Activated gamma-delta T cell (primary cell): ENCODE data around the gene ALDH4A1.

Experiments used
- DNase-seq: peaks from one replicate; lab custom pipeline; 2025; lab: John Stamatoyannopoulos, UW

Gene ALDH4A1

DNA sequence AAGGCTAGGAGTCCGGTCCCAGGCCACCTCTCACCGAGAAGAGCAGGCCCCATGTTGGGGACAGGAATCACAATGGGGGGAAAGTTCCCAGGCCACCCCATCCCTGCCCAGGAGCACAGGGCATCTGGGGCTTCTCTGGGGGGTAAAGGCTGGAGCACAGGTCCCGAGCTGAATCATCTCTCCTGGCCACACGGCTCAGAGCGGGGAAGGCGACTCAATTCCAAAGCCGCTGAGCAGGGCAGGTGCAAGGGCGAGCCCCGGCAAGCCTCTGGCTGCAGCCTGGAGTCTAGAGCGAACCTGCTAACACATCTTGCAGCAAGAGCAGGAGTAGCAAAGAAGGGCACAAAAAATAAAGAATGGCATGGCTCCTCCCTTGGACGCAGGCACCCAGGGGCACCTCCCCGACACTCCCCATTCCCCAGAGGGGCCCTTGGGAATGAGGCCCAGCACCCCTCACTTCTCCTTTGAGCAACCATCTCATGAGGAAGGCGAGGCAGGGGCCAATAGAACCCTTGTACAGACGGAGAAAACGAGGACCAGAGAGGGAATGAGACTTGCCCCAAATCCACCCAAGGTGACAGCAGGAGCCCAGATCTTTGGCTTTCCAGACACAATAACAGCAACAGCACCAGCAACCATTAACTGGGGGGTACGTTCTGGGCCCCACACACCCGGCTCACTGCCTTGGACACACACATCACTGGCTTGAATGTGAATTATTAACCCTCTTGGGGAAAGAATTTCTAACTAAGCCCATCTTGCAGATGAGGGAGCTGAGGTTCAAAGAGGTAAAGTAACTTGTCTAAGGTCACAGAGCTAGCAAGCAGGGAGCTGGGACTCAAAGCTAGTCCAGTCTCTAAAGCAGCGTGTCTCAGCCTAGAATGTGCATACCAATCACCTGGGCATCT is 20.7 kb upstream of the ALDH4A1 start:
- no peak for DNase-seq

DNA sequence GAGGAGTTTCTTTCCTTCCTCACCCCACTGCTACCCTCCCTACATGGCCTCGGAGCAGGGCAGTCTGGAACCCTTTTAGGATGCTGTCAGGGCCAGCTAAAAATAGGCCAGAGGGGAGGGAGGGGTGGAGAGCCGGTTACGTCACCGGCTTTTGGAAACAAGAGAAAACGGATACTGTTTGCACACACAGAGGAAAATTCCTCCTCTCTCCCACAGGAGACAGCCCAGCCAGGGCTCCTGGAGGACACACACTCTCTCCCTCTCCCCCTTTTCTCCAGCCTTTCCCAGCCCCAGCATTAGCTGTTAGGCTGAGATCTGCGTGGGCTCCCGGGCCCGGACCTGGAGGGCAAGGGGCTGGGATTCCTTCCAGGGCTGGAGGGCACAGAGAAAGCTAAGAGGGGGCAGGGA is 20.0 kb upstream of the ALDH4A1 start:
- DNase-seq, result no peak

DNA sequence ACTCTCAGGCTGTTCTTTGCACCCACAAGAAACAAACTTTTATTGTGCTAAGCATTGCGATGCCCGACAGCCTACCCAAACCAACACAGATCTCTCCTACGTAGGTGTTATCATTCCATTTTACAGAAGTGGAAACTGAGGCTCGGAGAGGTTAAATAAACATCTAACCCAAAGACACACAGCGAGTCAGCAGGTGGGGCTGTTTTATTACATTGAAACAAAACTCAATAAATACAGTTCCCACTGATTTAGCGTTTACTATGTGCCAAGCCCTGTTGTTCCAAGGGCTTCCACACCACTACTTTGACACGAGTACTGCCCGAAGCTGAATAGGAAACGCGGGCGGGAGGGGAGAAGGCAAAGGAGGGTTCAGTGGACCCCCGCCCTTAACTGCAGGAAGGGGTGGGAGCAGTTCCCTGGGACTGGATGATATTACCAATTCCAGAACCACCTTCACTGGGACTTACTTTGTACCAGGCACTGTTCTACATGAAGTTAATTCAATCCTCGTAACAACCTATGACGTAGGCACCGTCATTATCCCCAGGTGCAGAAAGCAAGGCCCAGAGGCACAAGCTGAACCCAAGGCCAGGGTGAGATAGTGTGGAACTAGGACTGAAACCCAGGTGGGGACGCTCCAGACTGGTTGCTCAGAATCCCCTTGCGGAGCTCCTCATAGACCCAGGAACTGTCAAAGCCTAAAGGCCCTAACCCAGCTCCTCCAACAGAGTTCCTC is 19.3 kb upstream of the ALDH4A1 start:
- DNase-seq, result no peak

DNA sequence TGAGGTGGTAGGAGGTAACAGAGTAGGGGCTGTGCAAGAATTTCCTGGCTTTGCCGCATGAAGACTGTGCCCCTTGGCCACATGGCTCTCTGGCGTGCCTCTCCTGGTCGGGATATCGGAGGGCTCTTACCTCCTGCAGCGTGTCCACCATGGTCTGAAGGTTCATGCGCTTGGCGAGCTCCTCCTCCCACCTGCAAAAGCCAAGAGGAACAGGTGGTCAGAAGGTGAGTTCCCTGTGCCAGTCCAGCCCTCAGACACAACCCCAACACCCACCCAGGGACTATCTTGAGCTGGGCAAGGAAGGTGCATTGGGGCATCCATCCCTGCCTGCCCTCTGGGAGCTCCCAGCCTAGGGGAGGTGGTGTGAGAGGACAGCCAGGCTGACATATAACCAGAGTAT is 18.6 kb upstream of the ALDH4A1 start:
- DNase-seq, result no peak

DNA sequence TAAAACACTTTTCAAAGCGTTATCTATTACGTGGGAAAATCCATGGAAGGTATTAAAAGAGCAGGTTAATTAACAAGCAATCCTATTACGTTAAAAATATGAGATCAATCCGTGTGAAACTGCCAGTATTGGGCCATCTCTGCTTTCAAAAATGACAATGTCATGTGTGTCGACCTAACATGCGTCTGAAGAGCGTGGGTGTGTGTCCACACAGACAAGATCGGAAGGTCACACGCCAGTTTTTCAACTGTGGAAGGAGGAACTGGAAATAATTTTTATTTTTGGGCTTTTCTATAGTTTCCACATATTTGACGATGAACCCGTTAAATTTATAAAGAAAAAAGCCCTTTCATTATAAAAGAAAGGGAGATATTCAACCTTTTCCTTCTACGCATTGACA is 17.6 kb upstream of the ALDH4A1 start:
- no peak for DNase-seq

DNA sequence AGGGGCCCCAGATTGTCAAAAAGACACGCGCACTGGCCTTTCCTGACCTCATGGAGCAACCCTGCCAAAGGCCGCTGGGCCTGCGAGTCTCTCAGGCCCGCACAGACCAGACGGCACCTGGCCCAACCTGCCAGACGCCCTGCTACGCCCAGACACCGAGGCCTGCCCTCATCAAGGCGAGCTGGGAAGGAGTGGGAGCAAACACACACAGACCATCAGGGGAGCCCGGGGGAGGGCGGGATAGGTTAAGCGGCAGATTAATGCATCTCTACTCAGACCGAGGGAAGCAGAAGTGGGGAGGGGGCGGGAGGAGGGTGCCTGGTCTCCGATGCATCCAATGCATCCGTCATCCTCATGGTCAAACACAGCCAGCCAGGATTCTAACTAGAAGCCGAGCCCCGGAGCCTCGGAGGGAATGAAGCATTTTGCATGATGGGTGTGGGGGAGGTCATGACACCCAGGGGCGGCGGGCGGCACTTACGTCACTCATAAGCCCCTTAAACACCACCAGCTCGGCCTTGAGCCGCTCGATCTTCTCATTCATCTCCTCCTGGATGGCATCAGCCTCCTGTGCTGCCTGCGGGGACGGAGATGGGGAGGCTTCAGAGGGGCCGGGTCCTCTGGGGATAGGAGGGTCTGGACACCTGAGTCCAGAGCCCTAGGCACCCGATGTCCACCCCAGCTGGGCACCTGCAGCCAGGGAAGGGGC is 17.0 kb upstream of the ALDH4A1 start:
- DNase-seq, result no peak

DNA sequence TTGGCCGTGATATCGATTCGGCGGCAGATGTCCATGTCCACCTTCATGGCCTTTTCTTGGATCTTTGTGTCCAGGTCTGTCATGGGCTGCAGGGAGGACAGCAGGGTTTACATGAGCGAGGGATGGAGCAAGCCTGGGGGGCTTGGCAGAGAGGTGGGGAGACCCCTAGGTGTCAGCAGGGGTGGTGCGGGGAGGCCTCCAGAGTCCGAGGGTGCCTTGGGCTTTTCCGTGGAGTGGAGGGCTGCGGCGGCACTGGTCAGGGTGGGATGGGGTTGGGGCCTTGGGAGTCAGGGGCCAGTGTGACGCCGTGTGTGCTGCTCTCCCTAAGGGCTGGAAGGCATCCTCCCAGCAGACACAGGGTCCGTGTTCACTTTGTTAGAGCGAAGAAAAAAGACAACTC is 16.1 kb upstream of the ALDH4A1 start:
- no peak for DNase-seq

DNA sequence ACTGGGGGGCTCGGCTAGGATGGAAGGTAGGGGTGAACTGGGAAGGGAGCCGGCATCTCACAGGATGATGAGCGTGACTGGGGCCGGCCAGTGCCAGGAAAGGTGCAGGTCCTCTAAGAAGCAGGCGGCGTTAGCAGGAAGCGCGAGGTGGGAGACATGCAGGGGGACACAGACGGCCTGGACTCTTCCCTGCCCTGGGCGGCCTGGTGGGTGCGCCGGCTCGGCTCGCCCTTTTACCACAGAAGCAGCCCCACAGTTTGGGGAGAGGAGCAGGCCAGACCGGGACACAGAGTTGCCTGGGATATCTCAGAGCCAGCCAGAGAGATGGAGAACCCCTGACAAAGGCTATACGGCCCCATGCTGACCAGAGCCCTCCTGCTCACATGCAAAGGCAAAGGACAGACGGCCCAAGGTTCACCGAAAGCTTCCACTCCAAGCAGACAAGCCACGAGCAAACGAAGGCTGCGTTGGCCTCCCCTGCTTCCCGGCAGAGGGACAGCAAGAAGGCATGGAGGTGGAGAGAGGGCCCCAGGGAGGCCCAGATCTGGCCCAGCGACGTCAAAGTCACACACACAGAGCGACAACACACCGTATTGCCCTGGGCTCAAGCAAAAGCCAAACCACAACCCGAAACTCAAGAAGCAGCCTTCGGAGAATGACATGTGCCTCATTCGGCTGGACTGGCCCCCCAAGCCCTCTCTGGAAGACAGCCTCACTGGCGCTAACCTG is 14.9 kb upstream of the ALDH4A1 start:
- no peak for DNase-seq

DNA sequence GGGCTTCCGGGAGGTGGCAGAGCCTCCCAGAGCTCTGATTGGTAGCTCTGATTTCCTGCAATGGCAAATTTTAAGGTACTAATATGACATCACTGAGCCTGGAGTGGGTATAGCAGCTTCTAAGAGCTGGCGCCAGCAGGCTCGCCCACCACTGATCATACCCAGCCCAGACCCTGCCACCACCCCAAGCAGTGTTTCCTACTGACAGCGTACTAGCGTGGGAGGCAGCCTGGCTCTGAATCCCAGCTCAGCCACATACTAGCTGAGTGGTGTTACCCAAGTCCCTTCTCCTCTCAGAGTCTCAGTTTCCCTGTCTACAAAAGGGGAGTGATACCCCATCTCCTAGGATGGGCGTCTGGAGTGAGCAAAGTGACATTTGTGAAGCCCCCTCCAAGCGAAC is 13.0 kb upstream of the ALDH4A1 start:
- no peak for DNase-seq

DNA sequence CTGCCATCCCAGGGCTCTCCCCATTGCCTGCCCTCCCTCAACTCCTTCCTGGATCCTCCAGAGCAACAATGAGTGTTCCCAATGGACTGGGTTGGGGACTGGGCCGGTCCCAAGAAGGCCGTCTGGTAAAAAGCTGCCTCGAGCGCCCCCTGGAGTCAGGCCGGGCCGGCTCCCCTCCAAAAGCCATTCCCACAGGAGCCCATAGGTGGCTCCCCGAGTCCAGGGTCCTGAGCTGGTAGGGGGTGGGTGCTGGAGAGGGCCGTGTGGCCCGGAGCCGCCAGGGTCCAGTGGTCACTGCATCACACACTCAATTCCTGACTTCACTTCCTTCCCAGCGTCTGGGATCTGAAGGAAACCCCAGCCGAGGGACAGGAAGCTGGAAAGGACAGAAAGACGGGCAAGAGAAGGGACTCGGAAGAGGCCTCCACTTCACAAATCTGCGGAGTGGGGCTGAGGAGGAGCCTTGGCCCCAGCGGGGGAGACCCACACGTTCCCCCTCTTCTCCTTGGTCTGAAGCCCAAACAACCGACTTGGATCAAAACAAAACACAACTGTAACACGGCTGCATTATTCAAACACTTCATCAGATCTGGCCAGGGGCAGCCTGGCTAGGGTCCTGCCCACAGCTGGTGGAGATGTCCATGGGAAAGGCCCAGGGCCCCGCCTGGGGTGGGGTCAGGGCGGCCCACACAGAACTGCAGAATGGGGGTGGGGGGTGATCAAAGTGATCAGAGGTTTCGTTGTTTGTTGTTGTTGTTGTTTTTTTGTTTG is 10.9 kb upstream of the ALDH4A1 start:
- peak; percentile 45 for DNase-seq

DNA sequence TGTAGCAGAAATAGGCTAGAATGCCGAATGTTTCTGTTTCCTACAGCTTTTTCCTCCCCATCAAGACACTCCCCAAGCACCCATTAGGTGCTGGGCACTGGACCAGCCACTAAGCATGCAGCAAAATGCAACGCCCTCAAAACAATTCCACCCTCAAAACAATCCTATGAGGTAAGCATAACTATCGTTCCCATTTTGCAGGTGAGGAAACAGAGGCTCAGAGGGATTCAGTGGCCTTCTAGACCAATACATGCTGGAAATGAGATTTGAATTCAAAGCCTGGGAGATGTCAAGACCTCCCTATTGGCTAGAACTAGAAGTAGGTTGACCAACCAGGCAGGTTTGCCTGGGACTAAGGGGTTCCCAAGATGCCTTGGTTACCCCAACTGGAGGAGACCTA is 10.2 kb upstream of the ALDH4A1 start:
- no peak for DNase-seq

DNA sequence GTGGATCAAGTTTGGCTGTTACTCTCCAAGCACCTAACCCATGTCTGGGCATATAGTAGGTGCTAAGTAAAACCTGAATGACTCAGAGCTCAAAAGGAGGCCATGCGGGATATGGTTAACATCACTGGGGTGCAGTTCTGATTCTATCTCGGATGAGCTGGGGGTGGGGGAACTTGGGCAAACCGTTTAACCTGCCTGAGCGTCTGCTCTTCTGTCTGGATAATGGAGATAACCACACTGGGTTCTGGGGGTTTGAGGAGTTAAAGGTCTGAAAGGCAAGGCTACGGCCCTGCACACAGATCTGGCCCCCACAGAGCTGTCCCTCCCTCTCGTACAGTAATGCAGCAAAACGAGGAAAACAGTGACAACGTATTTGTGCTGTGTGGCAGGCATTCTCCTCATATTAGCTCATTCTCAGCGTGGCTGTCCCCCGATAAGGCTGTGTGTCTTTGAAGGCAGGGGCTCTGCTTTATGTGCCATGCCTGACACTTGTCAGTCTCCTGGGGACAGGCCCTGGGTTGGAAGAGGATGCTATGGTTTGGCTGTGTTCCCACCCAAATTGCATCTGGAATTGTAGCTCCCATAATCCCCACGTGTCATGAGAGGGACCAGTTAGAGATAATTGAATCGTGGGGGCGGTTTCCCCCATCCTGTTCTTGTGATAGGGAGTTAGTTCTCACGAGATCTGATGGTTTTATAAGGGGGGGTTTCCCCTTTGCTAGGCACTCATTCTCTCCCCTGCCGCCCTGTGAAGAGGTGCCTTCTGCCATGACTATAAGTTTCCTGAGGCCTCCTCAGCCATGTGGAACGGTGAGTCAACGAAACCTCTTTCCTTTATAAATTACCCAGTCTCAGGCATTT is 6.8 kb upstream of the ALDH4A1 start:
- DNase-seq, result no peak

DNA sequence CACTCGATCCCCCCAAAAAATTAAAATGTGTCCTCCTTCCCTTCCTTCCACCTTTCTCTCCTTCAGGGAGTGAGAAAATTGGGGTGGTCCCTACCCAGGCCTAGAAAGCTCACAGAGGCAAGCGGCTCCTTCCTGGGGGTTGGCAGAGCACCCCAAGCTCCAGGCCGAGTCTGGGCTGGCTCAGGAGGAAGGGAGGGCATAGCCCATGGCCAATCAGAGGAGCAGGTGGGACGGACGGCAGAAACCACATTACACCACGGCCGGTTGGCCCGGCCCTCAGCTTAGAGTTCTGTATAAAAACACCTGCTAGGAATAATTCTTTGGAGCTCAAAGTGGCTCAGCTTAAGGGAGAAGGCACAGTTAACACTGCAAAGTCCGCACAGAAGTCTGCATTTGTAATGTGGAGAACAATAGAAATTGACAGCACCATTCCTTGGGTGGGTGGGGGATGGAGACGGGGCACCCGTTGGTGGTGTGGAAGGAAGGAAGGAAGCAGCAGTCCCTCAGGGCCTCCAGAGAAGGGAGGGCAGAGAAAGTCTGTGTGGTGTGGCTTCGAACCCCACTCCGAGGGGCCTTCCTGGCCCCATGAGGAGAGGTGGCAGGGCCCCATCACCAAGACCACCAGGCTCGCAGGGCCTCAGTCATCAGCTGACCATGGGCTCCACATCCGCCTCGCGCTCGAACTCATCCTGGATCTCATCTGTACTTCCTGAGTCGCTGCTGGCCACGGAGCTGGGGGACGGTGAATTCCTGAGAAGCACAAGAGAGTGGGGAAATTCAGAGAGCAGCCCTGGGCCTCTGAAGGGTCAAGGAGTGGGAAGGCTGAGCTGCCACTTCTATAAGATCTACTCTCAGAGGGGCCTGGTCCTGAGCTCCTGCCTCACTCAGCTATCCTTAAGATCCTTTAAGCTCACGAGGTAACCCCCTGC is 5.8 kb upstream of the ALDH4A1 start:
- no peak for DNase-seq

DNA sequence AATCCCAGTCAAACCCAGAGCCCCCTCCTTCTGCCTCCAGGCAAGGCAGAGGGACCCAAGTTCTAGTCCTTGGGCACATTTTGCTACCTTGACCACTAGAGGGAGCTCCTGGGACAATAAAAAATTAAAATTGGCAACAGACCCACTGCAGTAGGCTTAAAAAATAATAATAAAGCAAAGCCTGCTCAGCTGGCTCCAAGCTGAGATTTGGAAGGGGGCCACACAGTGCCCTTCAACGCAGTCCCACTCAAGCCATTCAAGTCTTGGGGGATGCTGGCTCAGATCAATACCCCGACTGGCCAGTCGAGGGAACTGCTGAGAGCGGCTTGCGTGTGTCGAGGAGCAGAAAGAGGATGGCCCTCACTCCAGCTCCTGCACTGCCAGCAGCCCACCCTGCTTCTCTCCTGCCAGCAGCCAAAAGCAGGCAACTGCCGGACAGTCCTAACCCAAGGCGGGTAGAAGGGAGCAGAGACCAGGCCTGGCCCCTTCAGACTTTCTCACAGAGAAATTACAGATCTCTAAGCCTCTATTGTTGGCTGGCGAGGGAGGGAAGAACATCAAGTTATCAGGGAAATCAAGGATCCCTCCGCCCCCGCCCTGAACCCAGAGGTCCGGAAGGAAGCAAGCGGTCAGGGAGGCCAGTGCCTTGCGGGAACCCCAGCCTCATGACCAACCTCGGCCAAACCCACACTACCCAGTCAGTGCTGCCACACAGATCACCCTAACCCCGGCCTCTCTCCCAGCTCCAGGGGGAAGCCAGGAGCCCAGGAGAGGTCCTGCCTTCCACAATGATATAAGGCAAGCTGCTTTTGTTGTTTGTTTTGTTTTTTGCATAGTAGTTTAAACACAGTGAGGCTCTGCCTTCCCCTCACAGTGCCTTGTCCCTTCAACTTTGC is 4.9 kb upstream of the ALDH4A1 start:
- DNase-seq, result no peak

DNA sequence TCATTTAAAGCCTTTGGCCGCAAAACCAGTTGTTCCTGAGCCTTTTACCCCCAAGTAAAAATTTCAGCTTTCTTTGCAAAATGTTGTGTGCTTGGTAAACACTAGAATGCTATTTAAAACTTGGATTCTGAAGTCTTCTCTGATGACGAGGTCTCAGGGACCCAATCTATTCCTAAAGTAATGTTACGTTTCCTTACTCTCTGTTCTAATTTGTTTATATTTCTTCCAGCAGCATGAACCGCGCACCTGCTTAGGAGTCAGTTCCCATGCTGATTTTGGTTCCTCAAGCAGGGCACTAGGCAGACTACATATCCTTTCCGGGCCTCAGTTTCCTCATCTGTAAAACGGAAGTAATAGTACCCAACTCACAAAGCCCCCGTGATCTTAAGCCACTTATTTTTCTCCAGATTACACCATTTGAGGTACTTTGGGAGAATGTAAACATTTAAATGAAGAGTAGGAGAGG is 969 bp upstream of the ALDH4A1 start:
- no peak for DNase-seq

DNA sequence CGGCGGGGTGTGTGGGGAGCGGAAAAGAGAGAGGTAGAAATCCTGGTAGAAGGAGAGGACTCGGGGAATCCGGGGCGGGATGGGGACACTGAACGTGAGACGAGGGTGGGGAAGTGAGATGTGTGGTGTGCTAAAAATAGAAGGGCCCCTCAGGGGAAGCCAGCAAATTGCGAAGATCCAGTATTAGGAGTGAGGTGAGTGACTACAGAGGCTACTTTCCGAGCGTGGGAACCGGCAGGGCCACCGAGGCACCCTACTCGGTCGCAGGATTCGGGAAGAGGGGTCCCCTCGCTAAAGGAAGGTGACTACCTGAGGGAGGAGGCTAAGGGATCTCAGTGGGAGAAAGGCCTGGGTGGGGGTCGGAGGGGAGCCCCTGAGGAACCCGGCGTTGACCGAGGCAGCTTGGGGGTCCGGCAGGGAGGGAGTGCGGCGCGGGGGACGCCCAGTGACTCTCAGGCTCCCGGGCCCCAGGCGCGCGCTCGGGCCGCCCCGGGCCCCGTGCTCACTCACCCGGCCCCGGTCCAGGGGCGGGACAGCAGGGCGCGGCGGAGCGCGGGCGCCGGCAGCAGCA is 318 bp downstream of the ALDH4A1 start:
- no peak for DNase-seq

DNA sequence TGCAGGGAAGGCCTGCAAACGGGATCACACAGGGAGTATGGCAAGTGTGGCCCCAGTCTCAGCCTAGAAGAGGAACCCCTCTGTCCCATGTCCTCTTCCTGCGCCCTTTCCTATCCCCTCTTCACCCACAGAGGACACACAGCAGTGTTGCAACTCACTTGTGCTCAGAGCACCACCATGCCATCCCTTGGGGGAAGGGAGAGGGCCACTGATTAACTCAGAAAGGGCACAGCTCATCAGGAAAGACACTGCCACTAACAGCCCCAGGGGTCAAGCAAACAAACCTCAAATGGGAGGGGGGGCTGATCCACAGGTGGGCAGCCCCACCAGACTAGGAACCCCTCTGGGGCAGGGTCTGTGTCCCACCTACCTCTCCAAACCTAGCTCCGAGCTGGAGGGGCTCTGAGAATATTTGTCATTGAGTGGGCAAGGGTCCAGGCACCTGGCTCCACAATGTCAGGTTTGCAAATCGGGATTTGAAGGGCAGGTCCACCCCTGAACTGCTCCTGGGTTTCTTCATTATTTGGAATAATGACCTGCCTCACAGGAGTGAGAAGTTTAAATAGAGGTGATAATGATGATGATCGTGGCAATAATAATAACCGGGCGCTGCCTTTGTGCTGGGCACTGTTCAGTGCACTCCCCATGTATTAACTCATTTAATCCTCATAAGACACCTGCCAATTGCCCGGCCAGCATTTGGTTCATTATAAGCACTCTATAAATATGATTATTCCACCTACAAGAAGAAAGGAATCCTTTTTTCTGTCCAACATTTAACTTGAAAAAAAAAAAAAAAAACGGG is 1.0 kb downstream of the ALDH4A1 start:
- no peak for DNase-seq
